Measurements from ENCODE around the gene NHS. TPM values are rescaled to one million over a fixed set of nuclear protein-coding genes. Genes with fewer than 3 reads are reported as not detected.
A peak's percentile ranks its signal among the peaks of the same experiment; 100 is the strongest.

NHS gene
- total and polyA plus RNA-seq, 2 of the 13 experiments (the other 11 are each of a cell fraction or from before 2014, with no cell fraction given): 0.02 TPM; not detected in 1

- TF ChIP-seq, protein P1, sequence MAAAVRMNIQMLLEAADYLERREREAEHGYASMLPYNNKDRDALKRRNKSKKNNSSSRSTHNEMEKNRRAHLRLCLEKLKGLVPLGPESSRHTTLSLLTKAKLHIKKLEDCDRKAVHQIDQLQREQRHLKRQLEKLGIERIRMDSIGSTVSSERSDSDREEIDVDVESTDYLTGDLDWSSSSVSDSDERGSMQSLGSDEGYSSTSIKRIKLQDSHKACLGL (CRISPR knock-in tag; IDR thresholded peaks at IDR 0.05): no peak
- TF ChIP-seq KAT8 (CRISPR knock-in tag; IDR thresholded peaks at IDR 0.05): 0 out of 2 replicates have a peak, but pooled peaks have one; percentile 22
- peak; percentile 51; the same call in 1 of the 2 replicates for TF ChIP-seq SIX1 (CRISPR knock-in tag; IDR thresholded peaks at IDR 0.05; ENCODE audit: borderline replicate concordance)
- TF ChIP-seq CCDC6 (CRISPR knock-in tag; IDR thresholded peaks at IDR 0.05): no peak
- no peak for TF ChIP-seq ZNF143 (CRISPR knock-in tag; IDR thresholded peaks at IDR 0.05)
- TF ChIP-seq, protein P2, sequence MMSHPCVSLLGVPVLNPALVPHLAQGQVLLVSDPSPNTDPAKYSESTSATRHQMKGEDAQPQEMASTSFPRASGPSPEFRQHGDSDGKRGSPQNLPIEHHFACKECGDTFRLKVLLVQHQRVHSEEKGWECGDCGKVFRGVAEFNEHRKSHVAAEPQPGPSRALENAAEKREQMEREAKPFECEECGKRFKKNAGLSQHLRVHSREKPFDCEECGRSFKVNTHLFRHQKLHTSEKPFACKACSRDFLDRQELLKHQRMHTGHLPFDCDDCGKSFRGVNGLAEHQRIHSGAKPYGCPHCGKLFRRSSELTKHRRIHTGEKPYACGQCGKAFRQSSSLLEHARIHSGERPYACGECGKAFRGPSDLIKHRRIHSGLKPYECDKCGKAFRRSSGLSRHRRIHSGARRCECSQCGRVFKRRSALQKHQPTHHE (CRISPR knock-in tag; IDR thresholded peaks at IDR 0.05; ENCODE audit: borderline replicate concordance): no peak
- TF ChIP-seq MLX (CRISPR knock-in tag; IDR thresholded peaks at IDR 0.05): no peak
- no peak for TF ChIP-seq ZNF879 (CRISPR knock-in tag; IDR thresholded peaks at IDR 0.05)
- no peak for TF ChIP-seq ZHX2 (IDR thresholded peaks at IDR 0.05; ENCODE audit: low read depth)
- no peak for TF ChIP-seq ZHX2 (CRISPR knock-in tag; IDR thresholded peaks at IDR 0.05; ENCODE audit: borderline replicate concordance)
- TF ChIP-seq, protein P3, sequence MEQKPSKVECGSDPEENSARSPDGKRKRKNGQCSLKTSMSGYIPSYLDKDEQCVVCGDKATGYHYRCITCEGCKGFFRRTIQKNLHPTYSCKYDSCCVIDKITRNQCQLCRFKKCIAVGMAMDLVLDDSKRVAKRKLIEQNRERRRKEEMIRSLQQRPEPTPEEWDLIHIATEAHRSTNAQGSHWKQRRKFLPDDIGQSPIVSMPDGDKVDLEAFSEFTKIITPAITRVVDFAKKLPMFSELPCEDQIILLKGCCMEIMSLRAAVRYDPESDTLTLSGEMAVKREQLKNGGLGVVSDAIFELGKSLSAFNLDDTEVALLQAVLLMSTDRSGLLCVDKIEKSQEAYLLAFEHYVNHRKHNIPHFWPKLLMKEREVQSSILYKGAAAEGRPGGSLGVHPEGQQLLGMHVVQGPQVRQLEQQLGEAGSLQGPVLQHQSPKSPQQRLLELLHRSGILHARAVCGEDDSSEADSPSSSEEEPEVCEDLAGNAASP (CRISPR knock-in tag; IDR thresholded peaks at IDR 0.05; ENCODE audit: borderline replicate concordance): no peak
- no peak for TF ChIP-seq ZNF24 (IDR thresholded peaks at IDR 0.05)
- TF ChIP-seq MTF2 (CRISPR knock-in tag; IDR thresholded peaks at IDR 0.05; ENCODE audit: borderline replicate concordance): no peak
- TF ChIP-seq BHLHE40 (IDR thresholded peaks at IDR 0.05; ENCODE audit: low read length): no peak
- TF ChIP-seq ZSCAN5A (CRISPR knock-in tag; IDR thresholded peaks at IDR 0.05; ENCODE audit: borderline replicate concordance): no peak
- TF ChIP-seq SAP130 (CRISPR knock-in tag; IDR thresholded peaks at IDR 0.05; ENCODE audit: low read depth): peak; percentile 61
- no peak for TF ChIP-seq ZNF564 (CRISPR knock-in tag; IDR thresholded peaks at IDR 0.05)
- no peak for TF ChIP-seq MBNL3 (CRISPR knock-in tag; conservative IDR thresholded peaks at IDR 0.05)
- peak; percentile 48; the same call in 1 of the 2 replicates for TF ChIP-seq HMG20A (CRISPR knock-in tag; IDR thresholded peaks at IDR 0.05; ENCODE audit: borderline replicate concordance)
- TF ChIP-seq MIXL1 (CRISPR knock-in tag; IDR thresholded peaks at IDR 0.05): peak; percentile 62; the same call in 1 of the 2 replicates
Observed at GRCh38 chrX:17744896-17745523, 370.0 kb downstream of the NHS start (continued).
